H9 (cell line): ENCODE data around the gene NCKAP5. TPM values are rescaled to one million over a fixed set of nuclear protein-coding genes. Genes with fewer than 3 reads are reported as not detected.

ENCODE experiments used
- DNase-seq: peaks from one replicate; pipeline ENCODE4 v3.0.0-alpha.2; 2017
- H2AFZ ChIP-seq: one replicate; pipeline ENCODE4 v1.6.1; 2013; ENCODE audit warnings: mild to moderate bottlenecking, low read length, control low read depth, moderate library complexity
- H2AK5ac ChIP-seq: 2 replicates; pipeline ENCODE4 v1.6.1; 2013; ENCODE audit warnings: low read length, control low read depth, mixed read lengths; ENCODE audit not compliant: insufficient read length
- H2BK120ac ChIP-seq: one replicate; pipeline ENCODE4 v1.6.1; 2013; ENCODE audit warnings: low read depth, mild to moderate bottlenecking, low read length, control low read depth, inconsistent platforms; ENCODE audit not compliant: poor library complexity, severe bottlenecking
- H2BK12ac ChIP-seq: 2 replicates; pipeline ENCODE4 v1.6.1; 2013; ENCODE audit warnings: low read length, control low read depth, mixed read lengths, low read depth; ENCODE audit not compliant: insufficient read length
- H2BK15ac ChIP-seq: 2 replicates; pipeline ENCODE4 v1.6.1; 2013; ENCODE audit warnings: low read depth, low read length, control low read depth
- H2BK20ac ChIP-seq: one replicate; pipeline ENCODE4 v1.6.1; 2013; ENCODE audit warnings: low read depth, mild to moderate bottlenecking, low read length, control low read depth, inconsistent platforms; ENCODE audit not compliant: poor library complexity, severe bottlenecking
- H2BK5ac ChIP-seq: 2 replicates; pipeline ENCODE4 v1.6.1; 2013; ENCODE audit warnings: low read length, control low read depth, mixed read lengths; ENCODE audit not compliant: insufficient read length
- H3K14ac ChIP-seq: 2 replicates; pipeline ENCODE4 v1.6.1; 2013; ENCODE audit warnings: low read length, control low read depth; ENCODE audit not compliant: insufficient read depth
- H3K18ac ChIP-seq: 2 replicates; pipeline ENCODE4 v1.6.1; 2013; ENCODE audit warnings: low read depth, mild to moderate bottlenecking, mixed read lengths, low read length, control low read depth; ENCODE audit not compliant: insufficient read length
- H3K23ac ChIP-seq: 2 replicates; pipeline ENCODE4 v1.6.1; 2013; ENCODE audit warnings: low read length, control low read depth, mixed read lengths, low read depth; ENCODE audit not compliant: insufficient read length
- H3K23me2 ChIP-seq: 2 replicates; pipeline ENCODE4 v1.6.1; 2013; ENCODE audit warnings: low read depth, mild to moderate bottlenecking, mixed read lengths, low read length, control low read depth; ENCODE audit not compliant: insufficient read length, poor library complexity, severe bottlenecking
- H3K27ac ChIP-seq: 2 replicates; pipeline ENCODE4 v1.5.1; 2013; ENCODE audit warnings: low read length, control low read depth, mixed read lengths, low read depth; ENCODE audit not compliant: insufficient read length
- H3K27me3 ChIP-seq: 2 replicates; pipeline ENCODE4 v1.6.1; 2013; ENCODE audit warnings: low read length, control low read depth, inconsistent platforms; ENCODE audit not compliant: insufficient read depth
- H3K4ac ChIP-seq: 2 replicates; pipeline ENCODE4 v1.6.1; 2013; ENCODE audit warnings: low read depth, mild to moderate bottlenecking, control low read depth, inconsistent platforms, low read length, moderate library complexity
- H3K4me1 ChIP-seq: 2 replicates; pipeline ENCODE4 v1.6.1; 2013; ENCODE audit warnings: low read length, control low read depth, inconsistent platforms; ENCODE audit not compliant: insufficient read depth
- H3K4me2 ChIP-seq: 2 replicates; pipeline ENCODE4 v1.6.1; 2013; ENCODE audit warnings: low read length, control low read depth, mixed read lengths; ENCODE audit not compliant: insufficient read length, insufficient read depth
- H3K56ac ChIP-seq: 2 replicates; pipeline ENCODE4 v1.6.1; 2013; ENCODE audit warnings: low read depth, mild to moderate bottlenecking, mixed read lengths, low read length, control low read depth; ENCODE audit not compliant: insufficient read length
- H3K79me1 ChIP-seq: 2 replicates; pipeline ENCODE4 v1.6.1; 2013; ENCODE audit warnings: low read depth, mild to moderate bottlenecking, moderate library complexity, low read length, control low read depth, inconsistent platforms; ENCODE audit not compliant: insufficient read depth, poor library complexity, severe bottlenecking
- H3K79me2 ChIP-seq: 2 replicates; pipeline ENCODE4 v1.6.1; 2013; ENCODE audit warnings: low read length, control low read depth, inconsistent platforms; ENCODE audit not compliant: insufficient read depth
- H3K9ac ChIP-seq: 2 replicates; pipeline ENCODE4 v1.6.1; 2013; ENCODE audit warnings: low read length, control low read depth, mixed read lengths; ENCODE audit not compliant: insufficient read length; ENCODE audit errors: extremely low read depth
- H3K9me3 ChIP-seq: one replicate; pipeline ENCODE4 v1.6.1; 2013; ENCODE audit warnings: low read depth, low read length, inconsistent platforms; ENCODE audit not compliant: control insufficient read depth
- H3T11ph ChIP-seq: one replicate; pipeline ENCODE4 v1.6.1; 2013; ENCODE audit warnings: mild to moderate bottlenecking, low read length, control low read depth, inconsistent platforms
- H4K20me1 ChIP-seq: one replicate; pipeline ENCODE4 v1.6.1; 2013; ENCODE audit not compliant: control insufficient read depth, insufficient read length, insufficient read depth
- H4K5ac ChIP-seq: 2 replicates; pipeline ENCODE4 v1.6.1; 2013; ENCODE audit warnings: low read depth, mild to moderate bottlenecking, mixed read lengths, low read length, control low read depth; ENCODE audit not compliant: insufficient read length
- H4K8ac ChIP-seq: replicated peaks from 2 replicates; pipeline ENCODE4 v1.6.1; 2013; ENCODE audit warnings: low read length, control low read depth, mixed read lengths, low read depth; ENCODE audit not compliant: insufficient read length
- H4K91ac ChIP-seq: 2 replicates; pipeline ENCODE4 v1.6.1; 2013; ENCODE audit warnings: low read depth, mild to moderate bottlenecking, moderate library complexity, mixed read lengths, low read length, control low read depth; ENCODE audit not compliant: insufficient read length
- H3K27ac Mint-ChIP-seq, 3 experiments: 2 replicates in 2 of 3; 3 replicates in 1 of 3; pipeline ENCODE4 v1.8.0; 2020 to 2021; ENCODE audit warnings: mixed read lengths in 3 of 3, mild to moderate bottlenecking in 1 of 3, moderate library complexity in 1 of 3
- H3K27me3 Mint-ChIP-seq: 2 replicates; pipeline ENCODE4 v1.8.0; 2021; ENCODE audit warnings: low read depth, mild to moderate bottlenecking, moderate library complexity, mixed read lengths
- H3K36me3 Mint-ChIP-seq, 3 experiments: 2 replicates in 2 of 3; 3 replicates in 1 of 3; pipeline ENCODE4 v1.8.0; 2020 to 2021; ENCODE audit warnings: low read depth in 3 of 3, mixed read lengths in 3 of 3; ENCODE audit not compliant: insufficient read depth in 1 of 3
- H3K4me1 Mint-ChIP-seq, 2 experiments: 2 replicates each; pipeline ENCODE4 v1.8.0; 2020; ENCODE audit warnings: mixed read lengths in 2 of 2
- H3K4me3 Mint-ChIP-seq, 2 experiments: 2 replicates in 1 of 2; 3 replicates in 1 of 2; pipeline ENCODE4 v1.8.0; 2020 to 2021; ENCODE audit warnings: mild to moderate bottlenecking in 2 of 2, mixed read lengths in 2 of 2, moderate library complexity in 1 of 2
- H3K9me3 Mint-ChIP-seq, 2 experiments: 2 replicates in 1 of 2; 3 replicates in 1 of 2; pipeline ENCODE4 v1.8.0; 2020; ENCODE audit warnings: mild to moderate bottlenecking in 2 of 2, mixed read lengths in 2 of 2, moderate library complexity in 1 of 2
- CTCF ChIP-seq: fragments of 200-600 bp; sonication (generic); conservative IDR thresholded peaks from 3 replicates; pipeline ENCODE4 v1.8.0; 2021; ENCODE audit warnings: antibody characterized with exemption, mild to moderate bottlenecking
- WGBS: extraction: QIAGEN DNeasy Blood & Tissue Kit; methylation state at CpG from one replicate; pipeline ENCODE4 v1.1.7; 2013; ENCODE audit warnings: missing lambda C conversion rate, low lambda C conversion rate, mixed read lengths; ENCODE audit not compliant: insufficient read length; ENCODE audit errors: extremely low coverage; 5-methylcytosine and 5-hydroxymethylcytosine counted together
- total RNA-seq: library from RNA; stranded (reverse); gene quantifications from 2 replicates; pipeline ENCODE4 v1.2.1, GENCODE V29; 2021

The NCKAP5 gene
- total RNA-seq, 1 experiment from 2014 or later, result 0.26 TPM

DNA sequence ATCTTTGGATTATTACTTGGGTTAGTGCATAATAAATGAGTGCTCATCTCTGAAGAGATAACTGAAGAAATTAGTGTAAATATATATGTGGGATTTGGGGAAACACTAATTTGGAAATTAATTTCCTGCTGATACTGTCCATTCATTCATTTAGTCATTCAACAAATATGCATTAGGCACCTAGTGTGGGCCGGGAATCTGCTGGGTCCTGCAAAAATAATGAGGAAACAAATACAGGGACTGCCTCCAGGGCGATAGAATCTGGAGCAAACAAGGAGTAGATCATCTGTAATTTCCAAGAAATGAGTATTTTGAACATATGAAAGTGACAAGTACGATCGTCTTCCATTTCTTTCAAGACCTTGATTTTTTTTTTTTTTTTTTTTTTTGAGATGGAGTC lies 694.5 kb downstream of the NCKAP5 start:
- Histone ChIP-seq H2BK120ac (no peak overlapping the region), H3K9ac (no peak overlapping the region), H2AFZ (no peak overlapping the region), H3K79me1 (no peaks in the 10 kb centered on the region), H4K91ac (no peak overlapping the region), H3K4ac (no peak overlapping the region), H3K27me3 (no peaks in the 10 kb centered on the region), H4K5ac (no peak overlapping the region), H3T11ph (no peak overlapping the region), H3K4me2 (no peak overlapping the region), H3K27ac (no peak overlapping the region), H4K8ac (no peak overlapping the region), H2BK5ac (no peak overlapping the region), H3K18ac (no peak overlapping the region), H3K23me2 (no peaks in the 10 kb centered on the region), H3K56ac (no peak overlapping the region), H2BK12ac (no peak overlapping the region), H3K9me3 (no peaks in the 10 kb centered on the region), H2AK5ac (no peak overlapping the region), H2BK15ac (no peak overlapping the region), H3K79me2 (no peaks in the 10 kb centered on the region), H3K4me1 (peaks cover 2% of the 10 kb centered on the region; the same call in 1 of the 2 replicates), H3K23ac (no peak overlapping the region), H2BK20ac (no peak overlapping the region), H4K20me1 (no peaks in the 10 kb centered on the region), H3K14ac (no peak overlapping the region)
- H3K27me3 Mint-ChIP-seq, result no peaks in the 10 kb centered on the region
- no peak overlapping the region for H3K4me3 Mint-ChIP-seq
- no peak overlapping the region for H3K27ac Mint-ChIP-seq
- TF ChIP-seq CTCF, result no peak
- DNase-seq, result no peak
- no peaks in the 10 kb centered on the region for H3K9me3 Mint-ChIP-seq
- no peaks in the 10 kb centered on the region for H3K36me3 Mint-ChIP-seq
- no CpG with 5 or more reads among the region's 4 CpGs for WGBS
- H3K4me1 Mint-ChIP-seq, result peaks cover 3 to 7% of the 10 kb centered on the region in 2 experiments
